ENCODE results near the gene MAP3K12.

Gene MAP3K12

DNA sequence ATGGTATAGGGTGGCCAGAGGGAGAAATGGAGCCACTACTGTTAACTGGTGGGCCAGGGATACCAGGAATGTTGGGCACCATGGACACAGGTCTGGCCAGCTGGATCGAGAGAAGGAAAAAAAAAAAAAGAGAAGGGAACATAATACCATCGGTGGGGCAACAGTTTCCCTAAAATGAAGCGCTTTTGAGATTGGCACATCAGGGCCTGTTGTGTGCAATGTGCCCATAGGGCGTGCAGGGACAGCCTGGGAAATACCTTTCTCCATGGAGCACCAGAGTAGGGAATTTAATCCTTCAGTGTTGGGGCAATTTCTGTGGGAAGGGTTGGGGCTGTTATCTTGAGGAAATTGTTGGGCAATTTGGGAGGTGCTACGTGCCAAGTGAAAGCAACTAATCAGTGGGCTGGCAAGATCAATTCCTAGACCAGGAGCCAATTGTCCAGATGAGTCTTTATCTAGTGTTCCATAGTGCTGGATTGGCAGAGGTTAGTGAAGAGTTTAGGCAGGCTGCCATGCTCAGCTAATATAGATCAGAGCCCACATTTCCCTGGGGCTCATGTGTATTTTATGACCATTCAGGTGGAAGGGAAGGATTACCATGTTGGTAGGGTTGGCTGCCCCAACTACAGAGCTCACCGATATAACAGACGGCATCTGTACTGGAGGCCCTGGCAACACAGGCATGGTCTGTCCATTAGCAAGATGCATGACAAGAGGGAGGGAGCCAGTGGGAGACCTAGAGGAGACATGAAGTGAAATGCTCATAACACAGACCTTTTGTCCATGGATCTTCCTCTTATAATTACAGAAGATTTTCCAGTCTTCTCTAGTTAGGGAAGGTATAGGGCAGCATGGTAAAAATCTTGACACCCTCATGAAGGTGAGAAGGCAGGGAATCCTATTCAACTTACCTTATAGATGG lies 33.5 kb upstream of the MAP3K12 start:
- no peak overlapping the region for H3K4me2 ChIP-seq (ENCODE audit: low read length)
- peaks cover 14% of the 10 kb centered on the region for H3K36me3 ChIP-seq (ENCODE audit: control insufficient read depth, low read length)
- no peaks in the 10 kb centered on the region for H4K20me1 ChIP-seq (ENCODE audit: control insufficient read depth, insufficient read depth, low read depth, low read length)
- TF ChIP-seq EZH2phosphoT487 (IDR thresholded peaks at IDR 0.05; ENCODE audit: borderline replicate concordance, low read length) = no peak
- TF ChIP-seq, protein P1, sequence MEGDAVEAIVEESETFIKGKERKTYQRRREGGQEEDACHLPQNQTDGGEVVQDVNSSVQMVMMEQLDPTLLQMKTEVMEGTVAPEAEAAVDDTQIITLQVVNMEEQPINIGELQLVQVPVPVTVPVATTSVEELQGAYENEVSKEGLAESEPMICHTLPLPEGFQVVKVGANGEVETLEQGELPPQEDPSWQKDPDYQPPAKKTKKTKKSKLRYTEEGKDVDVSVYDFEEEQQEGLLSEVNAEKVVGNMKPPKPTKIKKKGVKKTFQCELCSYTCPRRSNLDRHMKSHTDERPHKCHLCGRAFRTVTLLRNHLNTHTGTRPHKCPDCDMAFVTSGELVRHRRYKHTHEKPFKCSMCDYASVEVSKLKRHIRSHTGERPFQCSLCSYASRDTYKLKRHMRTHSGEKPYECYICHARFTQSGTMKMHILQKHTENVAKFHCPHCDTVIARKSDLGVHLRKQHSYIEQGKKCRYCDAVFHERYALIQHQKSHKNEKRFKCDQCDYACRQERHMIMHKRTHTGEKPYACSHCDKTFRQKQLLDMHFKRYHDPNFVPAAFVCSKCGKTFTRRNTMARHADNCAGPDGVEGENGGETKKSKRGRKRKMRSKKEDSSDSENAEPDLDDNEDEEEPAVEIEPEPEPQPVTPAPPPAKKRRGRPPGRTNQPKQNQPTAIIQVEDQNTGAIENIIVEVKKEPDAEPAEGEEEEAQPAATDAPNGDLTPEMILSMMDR (IDR thresholded peaks at IDR 0.05; ENCODE audit: low read depth, low read length, poor library complexity, severe bottlenecking) = no peak
- H3K79me2 ChIP-seq (ENCODE audit: control insufficient read depth, low read length) = no peaks in the 10 kb centered on the region
- no peaks in the 10 kb centered on the region for H3K9me2 ChIP-seq (replicated peaks; ENCODE audit: control insufficient read depth, low read length)
- no peak overlapping the region for H3K27ac ChIP-seq (ENCODE audit: low read depth, low read length)
- no peaks in the 10 kb centered on the region for H3K27me3 ChIP-seq (ENCODE audit: control insufficient read depth, low read length)
- H3K9me3 ChIP-seq (ENCODE audit: control insufficient read depth, insufficient read depth, low read length) = no peaks in the 10 kb centered on the region
- no peaks in the 10 kb centered on the region for H3F3A ChIP-seq (ENCODE audit: control insufficient read depth, insufficient read depth)
- H3K4me3 ChIP-seq (ENCODE audit: low read length) = no peak overlapping the region
- no peaks in the 10 kb centered on the region for H3K4me1 ChIP-seq (ENCODE audit: control insufficient read depth, low read length)

DNA sequence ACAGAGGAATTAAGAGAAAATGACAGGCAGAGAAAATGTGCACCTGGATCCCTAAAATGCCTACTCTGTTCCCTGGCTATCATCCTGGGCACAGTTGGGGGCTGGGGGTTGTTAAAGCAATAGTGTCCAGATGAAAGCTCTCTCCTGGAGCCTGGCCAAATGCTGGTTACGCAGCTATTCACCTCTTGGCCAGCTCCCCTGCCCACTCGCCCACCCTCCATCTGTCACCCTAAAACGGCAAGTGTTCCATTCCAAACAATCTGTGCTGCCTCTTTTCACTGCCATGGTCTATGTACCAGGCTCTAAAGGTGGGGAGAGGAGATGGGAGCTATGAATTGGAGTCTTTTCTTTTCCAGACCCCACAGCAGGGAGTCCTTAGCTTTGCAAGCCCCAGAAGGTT lies 32.8 kb upstream of the MAP3K12 start:
- Histone ChIP-seq H3K27me3 (ENCODE audit: control insufficient read depth, low read length) (no peaks in the 10 kb centered on the region), H3K36me3 (ENCODE audit: control insufficient read depth, low read length) (peaks cover 14% of the 10 kb centered on the region), H3K9me2 (replicated peaks; ENCODE audit: control insufficient read depth, low read length) (no peaks in the 10 kb centered on the region), H3K79me2 (ENCODE audit: control insufficient read depth, low read length) (no peaks in the 10 kb centered on the region), H3K4me3 (ENCODE audit: low read length) (no peak overlapping the region), H4K20me1 (ENCODE audit: control insufficient read depth, insufficient read depth, low read depth, low read length) (no peaks in the 10 kb centered on the region), H3K9me3 (ENCODE audit: control insufficient read depth, insufficient read depth, low read length) (no peaks in the 10 kb centered on the region), H3K4me2 (ENCODE audit: low read length) (no peak overlapping the region), H3K4me1 (ENCODE audit: control insufficient read depth, low read length) (no peaks in the 10 kb centered on the region), H3F3A (ENCODE audit: control insufficient read depth, insufficient read depth) (no peaks in the 10 kb centered on the region), H3K27ac (ENCODE audit: low read depth, low read length) (no peak overlapping the region)
- TF ChIP-seq, protein P1 (IDR thresholded peaks at IDR 0.05; ENCODE audit: low read depth, low read length, poor library complexity, severe bottlenecking) = no peak
- TF ChIP-seq EZH2phosphoT487 (IDR thresholded peaks at IDR 0.05; ENCODE audit: borderline replicate concordance, low read length) = no peak

DNA sequence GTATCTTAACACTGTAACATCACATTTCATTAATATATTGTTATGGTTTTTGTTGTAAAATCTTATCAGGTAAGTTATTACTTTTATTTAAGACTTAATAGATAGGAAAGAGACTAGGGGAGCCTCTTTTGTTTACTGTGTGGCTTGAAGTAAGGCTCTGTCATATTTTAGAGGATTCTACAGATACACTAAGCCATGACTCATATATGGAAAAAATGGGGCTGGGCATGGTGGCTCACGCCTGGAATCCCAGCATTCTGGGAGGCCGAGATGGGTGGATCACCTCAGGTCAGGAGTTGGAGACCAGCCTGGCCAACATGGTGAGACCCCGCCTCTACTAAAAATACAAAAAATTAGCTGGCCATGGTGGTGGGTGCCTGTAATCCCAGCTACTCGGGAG lies 31.7 kb upstream of the MAP3K12 start:
- no peaks in the 10 kb centered on the region for H3F3A ChIP-seq (ENCODE audit: control insufficient read depth, insufficient read depth)
- H3K36me3 ChIP-seq (ENCODE audit: control insufficient read depth, low read length) = peaks cover 14% of the 10 kb centered on the region
- no peaks in the 10 kb centered on the region for H4K20me1 ChIP-seq (ENCODE audit: control insufficient read depth, insufficient read depth, low read depth, low read length)
- no peaks in the 10 kb centered on the region for H3K79me2 ChIP-seq (ENCODE audit: control insufficient read depth, low read length)
- H3K4me2 ChIP-seq (ENCODE audit: low read length) = no peak overlapping the region
- no peaks in the 10 kb centered on the region for H3K9me2 ChIP-seq (replicated peaks; ENCODE audit: control insufficient read depth, low read length)
- no peak overlapping the region for H3K27ac ChIP-seq (ENCODE audit: low read depth, low read length)
- no peak overlapping the region for H3K4me3 ChIP-seq (ENCODE audit: low read length)
- no peaks in the 10 kb centered on the region for H3K9me3 ChIP-seq (ENCODE audit: control insufficient read depth, insufficient read depth, low read length)
- no peaks in the 10 kb centered on the region for H3K4me1 ChIP-seq (ENCODE audit: control insufficient read depth, low read length)
- no peaks in the 10 kb centered on the region for H3K27me3 ChIP-seq (ENCODE audit: control insufficient read depth, low read length)
- no peak for TF ChIP-seq EZH2phosphoT487 (IDR thresholded peaks at IDR 0.05; ENCODE audit: borderline replicate concordance, low read length)
- TF ChIP-seq, protein P1 (IDR thresholded peaks at IDR 0.05; ENCODE audit: low read depth, low read length, poor library complexity, severe bottlenecking) = no peak
